SHP77 treated with DMSO at 0.1 percent for 48 hours (cell line): Measurements from ENCODE around the gene AGAP1.

Experiments used
- DNase-seq: peaks from one replicate; lab custom pipeline; 2025; lab: John Stamatoyannopoulos, UW

AGAP1 gene

DNA sequence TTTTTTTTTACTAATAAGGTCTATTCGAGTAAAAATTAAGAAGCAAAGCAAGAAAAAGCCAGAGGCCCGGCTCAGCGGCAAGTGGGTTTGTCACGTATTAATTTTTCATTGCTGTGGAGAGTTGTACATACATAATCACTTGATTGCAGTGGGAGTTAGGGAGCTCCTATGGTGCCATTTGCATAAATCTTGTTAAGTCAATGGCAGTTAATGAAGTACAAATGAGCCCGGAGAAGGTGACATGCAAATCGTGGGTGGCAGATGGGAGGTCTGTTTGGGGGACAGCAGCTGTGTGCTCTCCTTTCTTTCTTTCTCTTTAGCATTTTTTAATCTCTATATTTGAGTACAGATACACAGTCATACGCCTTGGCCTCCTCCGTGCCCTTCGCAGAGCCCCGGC is 317.0 kb downstream of the AGAP1 start:
- DNase-seq: no peak

DNA sequence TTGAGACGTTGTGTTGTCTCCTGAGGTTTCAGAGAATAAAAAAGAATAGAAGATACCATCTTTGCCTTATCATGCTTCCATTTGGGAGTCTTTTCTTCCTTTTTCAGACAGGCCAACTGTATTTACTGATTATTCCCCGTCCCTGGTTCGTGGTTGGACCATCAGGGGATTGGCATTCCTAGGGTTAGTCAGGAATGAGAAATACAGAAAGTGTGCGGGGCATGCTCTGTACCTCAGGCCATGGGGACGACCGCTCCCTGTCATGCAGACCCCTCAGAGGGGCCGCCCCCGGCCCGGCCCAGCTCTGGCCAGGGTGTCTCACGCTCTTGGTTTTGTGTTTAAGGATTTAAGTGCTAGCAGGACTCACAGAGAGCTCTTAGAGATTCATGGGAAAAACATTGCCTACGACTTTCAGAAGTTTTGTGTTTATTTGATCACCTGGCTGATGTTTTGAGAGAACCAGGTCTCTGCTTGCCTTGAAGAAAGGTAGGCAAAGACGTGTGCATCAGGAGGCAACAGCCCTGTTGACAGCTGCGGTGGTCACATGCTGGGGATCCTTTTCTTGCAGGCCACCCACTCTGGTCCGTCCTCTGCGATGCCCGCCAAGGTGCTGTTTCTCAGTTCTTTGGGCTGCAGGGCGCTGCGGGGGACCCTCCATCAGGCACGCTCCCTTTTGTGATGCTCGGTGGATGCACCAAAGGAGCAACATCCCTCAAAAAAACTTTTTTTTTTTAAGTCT is 317.8 kb downstream of the AGAP1 start:
- no peak for DNase-seq

DNA sequence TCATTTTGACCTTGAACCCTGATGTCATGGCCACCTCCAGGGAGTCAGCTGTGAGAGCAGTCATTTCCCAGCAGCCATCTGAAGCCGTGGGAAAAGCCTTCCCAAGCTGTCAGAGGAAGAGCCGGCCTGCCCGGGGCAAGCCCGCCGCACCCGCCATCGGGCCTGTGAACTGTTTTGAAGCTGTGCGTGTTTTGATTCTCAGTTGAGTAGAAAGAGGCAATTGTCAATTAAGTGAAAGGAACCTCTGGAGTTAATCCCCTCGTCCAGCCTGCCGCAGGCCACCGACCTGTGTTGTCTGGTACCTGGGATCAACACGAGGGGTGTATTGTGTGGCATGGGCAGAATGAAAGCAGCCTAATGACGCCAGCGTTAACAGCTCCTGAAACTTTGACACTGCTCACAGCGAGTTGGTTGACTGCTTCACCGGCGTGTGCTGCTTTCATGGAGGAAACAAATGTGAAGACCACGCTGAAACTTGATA is 318.4 kb downstream of the AGAP1 start:
- DNase-seq: no peak

DNA sequence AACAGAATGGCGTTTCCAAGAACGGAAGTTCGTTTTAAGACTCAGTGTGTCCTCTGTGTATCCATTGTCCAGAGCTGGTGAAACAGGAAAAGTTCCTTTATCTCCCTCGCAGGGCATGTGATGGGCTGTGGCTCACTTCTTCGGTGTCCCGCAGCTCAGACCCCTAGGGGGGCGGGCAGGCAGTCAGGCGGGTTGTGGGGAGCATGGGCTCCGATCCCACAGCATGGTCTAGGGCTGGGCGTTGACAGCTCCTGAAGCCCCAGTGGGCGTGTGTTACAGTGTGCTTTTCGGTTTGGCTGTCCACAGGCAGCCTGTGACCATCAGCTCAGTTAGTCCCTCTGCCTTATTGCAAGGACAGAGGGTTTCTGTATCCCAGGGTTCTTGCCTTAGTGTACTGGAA is 319.6 kb downstream of the AGAP1 start:
- no peak for DNase-seq

DNA sequence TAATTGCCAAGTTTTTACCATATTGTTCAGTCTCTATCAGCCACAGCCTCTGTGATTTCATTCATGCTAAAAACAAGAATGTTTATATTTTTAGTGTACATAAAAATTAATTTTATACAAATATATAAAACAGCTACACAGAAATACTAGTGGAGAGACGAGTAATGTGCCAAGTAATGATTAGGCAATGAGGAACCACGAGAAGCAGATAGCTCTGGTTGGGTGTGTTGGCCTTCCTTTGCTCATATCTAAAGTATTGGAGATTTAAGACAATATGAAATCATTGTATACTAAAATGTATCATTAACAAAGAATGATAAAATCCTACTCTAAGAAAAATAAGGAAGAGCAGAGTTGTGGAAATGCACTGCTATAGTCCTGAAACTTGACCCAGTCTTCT is 326.7 kb downstream of the AGAP1 start:
- DNase-seq: no peak

DNA sequence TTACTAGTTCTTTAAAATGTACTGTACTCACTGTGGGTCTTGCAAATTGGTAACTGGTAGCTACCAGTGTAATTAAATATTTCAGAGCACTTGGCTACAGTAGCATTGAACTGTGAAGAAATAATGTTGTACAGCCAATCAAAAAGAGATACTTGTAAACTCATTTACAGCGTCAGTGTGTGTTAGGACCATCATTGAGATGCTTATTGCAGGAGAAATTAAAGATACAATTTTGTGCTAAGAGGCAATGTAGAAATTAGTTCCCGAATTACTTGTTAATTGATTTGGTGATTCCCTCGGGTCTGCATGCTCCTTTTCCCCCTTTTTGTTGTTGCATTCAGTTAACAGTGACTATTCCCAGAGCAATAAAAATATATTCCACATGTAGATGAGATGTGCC is 330.5 kb downstream of the AGAP1 start:
- DNase-seq: no peak

DNA sequence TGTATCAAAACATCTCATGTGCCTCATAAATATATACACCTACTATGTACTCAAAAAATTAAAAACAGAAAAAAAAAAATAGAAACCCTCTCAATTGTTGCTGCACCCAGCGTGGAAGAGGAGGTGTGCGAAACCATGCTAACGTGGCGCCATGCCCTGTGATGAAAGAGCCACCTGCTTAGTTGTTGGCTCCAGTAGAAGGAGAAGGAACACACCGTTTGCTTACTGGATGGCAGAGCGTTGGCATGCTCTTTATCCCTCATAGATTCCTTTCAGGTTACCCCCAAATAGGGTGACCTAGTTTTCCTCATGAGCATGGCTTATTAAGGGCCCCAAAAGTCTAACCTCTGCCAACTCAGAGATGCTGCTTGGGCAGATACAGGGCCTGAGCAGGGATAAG is 332.1 kb downstream of the AGAP1 start:
- DNase-seq: no peak

DNA sequence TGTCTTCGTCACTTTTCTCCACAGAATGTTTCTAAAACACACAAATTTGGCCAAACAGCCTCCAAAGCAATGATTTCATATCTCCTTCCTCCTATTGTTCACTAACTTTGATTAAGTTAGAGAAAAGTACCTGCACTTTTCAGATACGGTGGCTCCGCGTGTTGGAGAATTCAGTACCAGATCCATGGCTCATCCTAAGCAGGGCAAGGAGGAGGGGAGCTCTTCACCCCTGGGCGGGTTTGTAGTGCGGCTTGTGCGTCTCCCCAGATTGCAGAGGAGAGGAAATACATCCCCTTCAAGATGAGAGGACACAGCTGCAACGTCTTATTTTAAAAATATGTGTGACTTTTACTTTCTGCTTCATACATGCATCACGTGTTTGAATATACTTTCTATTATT is 333.0 kb downstream of the AGAP1 start:
- no peak for DNase-seq

DNA sequence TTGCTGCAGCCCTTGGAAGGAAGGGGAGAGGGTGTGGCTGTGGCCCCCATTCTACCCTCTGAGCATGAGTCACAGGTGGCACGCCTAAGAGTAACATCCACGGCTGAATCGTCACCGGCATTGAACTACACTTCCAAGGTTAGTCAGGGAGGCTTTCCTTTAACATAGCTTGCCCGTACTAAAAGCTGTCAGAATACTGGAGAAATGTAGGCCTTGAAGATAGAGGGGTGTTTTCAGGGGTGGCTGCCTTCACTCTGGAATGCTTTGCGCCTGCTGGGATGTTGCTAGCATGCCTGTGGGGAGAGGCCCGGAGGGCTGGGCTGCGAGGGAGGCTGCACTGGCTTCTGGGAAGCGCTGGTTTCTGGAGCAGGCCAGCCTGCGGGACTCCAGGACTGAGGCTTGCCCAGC is 333.7 kb downstream of the AGAP1 start:
- no peak for DNase-seq

DNA sequence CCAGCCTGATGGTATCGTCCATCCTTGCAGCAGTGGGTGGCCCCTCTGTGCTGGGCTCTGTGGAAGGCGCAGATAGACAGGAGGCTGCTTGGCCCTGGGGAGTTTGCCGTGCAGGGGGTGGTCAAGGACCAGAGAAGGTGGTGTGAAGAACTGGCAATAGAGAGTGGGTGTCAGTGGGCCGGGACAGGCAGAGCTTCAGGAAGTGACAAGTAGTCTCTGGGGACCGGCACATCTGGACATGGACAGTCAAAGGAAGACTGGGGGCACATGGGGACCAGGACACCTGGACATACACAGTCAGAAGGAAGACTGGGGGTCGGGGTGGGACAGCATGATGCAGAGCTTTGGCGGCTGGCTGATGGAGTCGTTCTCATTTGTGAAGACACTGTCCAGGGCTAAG is 335.9 kb downstream of the AGAP1 start:
- no peak for DNase-seq

DNA sequence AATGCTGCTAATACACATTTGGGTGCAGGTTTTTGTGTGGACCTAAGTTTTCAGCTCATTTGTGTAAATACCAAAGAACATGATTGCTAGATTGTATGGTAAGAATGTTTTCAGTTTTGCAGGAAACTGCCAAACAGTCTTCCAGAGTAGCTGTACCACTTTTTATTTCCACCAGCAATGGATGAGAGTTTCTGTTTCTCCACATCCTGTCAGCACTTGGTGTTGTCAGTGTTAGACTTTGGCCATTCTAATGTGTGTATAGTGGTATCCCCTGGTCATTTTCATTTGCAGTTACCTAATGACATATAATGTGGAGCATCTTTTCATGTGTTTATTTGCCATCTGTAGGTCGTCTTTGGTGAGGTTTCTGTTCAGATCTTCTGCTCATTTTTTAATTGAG is 337.9 kb downstream of the AGAP1 start:
- no peak for DNase-seq

DNA sequence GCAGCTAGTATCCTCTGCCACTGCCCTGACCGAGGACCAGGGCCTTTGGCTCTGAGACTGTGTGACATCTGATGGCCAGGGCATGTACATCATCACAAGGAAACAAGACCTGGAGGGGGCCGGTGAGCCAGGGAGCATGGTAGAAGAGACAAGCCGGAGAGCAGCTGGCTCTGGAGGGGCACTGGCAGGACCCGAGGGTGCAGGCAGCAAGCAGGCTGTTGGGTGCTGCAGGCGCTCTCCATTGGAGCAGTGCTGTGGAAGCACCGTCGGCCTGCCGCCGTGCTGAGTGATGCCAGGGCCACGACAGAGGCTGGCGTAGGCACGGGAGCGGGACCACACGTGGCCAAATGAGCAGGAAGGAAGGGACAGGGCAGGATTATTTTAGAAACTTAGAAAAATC is 339.1 kb downstream of the AGAP1 start:
- DNase-seq: no peak

DNA sequence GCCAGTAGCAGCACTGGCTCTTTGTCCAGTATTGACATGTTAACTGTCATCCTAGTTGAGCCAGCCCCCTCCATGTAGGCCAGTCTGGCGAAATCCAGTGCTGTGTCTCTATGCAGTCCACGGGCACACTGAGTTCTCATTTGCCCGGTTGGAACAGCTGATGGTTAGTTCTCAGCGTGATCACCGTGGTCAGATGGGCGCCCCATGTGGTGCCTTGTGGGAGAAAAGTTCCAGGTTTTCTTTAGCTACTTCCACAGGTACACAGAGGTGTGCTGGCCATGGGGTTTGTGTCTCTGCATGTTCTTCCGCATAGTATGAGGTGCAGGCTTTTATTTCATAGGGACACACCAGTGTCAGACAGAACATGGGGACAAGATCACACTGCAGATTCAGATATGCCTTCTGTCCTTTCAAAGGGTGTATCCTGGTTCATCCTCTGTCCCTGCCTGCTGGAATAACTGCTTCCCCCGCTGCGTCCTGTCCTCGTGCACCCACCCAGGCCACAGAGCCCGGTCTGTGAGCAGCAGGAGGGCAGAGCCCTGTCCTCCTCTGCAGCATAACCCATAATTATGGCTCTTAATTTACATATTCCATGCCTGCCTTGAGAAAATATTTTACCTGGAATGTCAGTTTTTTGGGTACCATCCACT is 340.3 kb downstream of the AGAP1 start:
- DNase-seq: no peak

DNA sequence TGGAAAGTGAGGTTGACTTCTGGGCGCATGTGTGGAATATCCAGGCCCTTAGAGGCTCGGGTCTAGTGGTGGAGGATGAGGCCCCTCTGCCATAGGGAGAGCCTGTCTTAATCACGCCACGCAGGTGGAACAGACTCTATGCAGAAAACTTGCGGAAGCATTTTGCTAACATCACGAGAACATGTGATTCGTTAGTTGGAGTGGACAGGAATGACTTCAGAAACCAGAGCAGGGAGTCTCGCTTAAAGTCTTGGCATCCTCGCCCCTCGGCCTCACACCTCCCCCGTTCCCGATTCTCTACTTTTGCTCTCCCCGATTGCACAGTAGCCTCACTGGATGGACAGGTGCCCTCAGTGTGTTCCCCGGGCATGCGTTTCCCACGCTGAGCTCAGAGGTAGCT is 340.9 kb downstream of the AGAP1 start:
- no peak for DNase-seq

DNA sequence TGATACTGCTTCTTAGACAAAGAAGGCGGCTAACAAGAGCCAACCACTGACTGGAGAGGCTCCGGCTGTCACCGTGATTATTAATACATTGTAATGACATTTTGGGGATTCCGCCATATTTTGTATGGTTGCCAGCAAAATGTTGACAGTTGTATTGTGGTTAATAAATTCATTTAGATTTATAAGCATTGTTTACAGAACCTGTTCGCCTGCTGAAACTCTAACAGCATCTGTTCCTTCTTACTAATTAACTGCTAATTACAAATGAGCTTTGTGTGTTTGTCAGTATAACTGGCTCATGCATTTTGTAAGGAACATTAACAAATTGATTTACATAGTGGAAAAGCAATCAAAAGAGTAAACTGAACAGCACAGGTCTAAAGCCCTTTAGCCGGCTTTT is 342.0 kb downstream of the AGAP1 start:
- no peak for DNase-seq

DNA sequence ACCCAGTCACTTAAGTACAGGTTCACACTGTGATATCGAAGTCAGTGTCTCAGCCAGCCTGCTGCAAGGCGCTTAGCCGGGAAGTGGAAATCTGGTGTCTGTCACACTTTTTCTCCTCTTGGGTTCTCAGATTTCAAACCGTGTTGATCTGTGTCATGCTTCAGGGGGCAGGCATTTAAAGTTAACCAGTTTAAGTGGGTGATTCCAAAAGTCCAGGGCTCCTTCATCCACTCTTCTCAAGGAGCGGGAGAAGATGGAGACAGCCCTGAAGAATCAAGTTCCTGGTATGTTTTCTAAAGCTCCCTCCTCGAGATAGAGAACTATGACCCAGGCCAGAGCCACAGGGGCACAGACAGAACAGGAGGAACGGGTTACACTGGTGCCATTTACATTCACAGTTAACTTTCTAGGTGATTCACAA is 342.7 kb downstream of the AGAP1 start:
- no peak for DNase-seq

DNA sequence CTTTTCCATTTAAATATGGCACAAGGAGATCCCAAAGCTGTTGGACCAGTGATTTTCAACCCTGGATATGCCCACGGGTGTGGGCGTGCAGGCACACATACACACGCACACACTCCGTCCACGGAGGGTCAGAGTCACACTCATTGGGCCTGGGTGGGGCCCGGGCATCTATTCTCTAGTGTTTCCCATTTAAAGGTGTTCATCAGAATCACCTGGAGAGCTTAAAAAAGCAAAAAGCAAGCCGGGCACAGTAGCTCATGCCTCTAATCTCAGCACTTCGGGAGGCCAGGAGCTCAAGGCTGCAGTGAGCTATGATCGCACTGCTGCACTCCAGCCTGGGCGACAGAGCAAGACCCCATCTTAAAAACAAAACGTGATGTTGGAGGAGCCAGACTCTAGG is 345.4 kb downstream of the AGAP1 start:
- DNase-seq: no peak

DNA sequence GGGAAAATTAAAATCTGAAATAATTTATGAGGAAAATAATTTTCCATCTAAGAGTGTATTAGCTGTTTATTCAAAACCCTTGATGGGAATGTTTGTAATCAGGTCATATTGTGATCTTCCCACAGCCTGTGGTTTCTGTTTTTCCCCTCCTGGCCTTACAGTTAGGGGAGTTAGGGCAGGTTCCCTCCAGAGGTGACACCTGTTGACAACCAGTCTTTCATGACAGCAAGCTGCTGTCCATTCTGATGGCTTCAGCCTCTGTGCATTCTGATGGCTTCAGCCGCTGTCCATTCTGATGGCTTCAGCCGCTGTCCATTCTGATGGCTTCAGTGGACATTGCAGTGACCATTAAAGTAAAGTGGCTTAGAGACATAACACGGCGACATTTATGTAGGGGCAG is 346.1 kb downstream of the AGAP1 start:
- no peak for DNase-seq

DNA sequence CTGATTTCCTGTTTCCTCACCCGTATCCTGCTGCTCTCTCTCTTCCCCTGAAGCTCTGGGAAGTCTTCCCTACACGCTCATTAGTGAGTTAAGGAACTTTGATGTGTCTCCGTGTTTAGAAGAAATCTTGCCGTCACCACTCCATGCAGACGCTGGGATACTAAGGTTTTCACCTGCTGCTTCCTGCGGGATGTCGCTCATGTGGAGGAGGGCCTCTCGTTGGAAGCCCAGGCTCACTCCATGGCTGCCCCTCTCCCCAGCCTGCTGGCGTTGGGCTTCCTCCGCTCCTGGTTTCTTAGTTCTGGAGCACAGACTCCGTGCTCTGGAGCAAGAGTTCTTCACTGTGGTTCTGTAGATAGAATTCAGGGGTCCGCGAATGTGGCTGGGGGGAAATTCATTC is 348.0 kb downstream of the AGAP1 start:
- no peak for DNase-seq

DNA sequence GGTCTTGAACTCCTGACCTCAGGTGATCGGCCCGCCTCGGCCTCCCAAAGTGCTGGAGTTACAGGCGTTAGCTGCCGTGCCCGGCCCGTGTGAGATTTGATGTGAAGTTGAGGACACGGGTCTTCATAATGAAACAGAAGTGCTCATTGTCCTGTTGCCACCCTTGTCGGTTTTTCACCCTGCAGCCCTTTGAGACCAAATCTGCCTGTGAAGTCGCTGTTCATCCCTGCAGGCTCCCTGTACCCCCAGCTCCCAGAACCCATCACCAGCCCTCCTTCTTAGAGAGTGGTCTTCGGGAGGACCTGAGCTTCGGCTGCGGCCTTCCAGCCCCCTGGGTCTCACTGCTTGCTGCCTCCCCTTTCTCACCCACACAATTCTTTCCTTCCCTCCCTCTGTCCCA is 349.1 kb downstream of the AGAP1 start:
- DNase-seq: no peak

DNA sequence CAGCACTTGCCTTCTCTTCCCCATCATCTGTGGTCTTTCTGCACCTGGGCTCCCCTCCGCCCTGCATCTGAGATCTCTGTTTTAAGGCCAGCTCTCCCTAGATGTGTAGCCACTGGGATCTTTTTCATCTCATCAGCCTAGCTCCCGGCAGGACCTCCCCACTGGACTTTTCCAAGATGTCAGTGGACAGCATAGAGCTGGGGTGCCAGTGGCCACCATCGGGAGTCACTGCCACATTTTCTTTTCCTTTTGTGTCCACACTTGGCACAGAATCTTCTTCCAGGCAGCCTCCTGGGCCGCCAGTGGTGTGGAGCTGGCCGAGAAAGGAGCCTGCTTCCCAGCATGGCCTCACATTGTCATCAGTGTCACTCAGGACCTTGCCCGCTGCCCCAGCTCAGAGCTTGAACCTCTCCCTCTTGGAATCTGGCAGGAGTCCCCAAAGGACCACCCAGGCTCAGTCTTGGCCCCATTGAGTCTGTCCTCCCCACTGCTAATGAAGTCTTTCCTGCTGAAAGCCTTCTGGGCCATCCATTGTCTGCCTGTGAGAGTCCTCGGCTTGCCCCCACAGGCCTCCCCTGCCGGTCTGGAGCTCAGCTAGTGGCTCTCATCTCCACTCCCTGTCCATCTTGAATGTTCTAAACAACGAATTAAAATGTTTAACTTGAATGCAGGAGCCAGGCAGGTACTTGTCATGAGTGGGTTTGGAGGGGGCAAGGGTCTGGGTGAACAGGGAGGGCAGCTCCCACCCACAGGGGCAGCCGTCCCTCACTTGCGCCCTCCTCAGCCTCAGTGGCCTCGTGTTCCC is 349.9 kb downstream of the AGAP1 start:
- no peak for DNase-seq

DNA sequence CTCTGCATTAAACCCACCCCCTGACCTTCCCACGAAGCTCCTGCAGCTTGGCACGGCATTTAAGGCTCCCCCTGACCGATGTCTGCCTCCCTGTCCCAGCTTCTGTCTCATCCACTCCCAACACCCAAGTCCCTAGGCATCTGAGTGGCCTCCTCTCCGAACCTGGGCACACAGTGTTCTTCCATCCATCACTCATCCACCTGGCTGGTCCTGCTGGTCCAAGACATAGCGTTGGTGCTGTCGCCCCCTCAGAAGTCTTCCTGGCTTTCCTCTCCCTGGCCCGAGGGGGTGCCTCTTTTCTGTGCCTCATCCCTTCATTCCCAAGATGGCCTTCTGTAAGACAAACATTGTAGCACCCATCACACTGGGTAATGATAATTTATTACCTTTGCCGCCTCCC is 350.7 kb downstream of the AGAP1 start:
- DNase-seq: no peak

DNA sequence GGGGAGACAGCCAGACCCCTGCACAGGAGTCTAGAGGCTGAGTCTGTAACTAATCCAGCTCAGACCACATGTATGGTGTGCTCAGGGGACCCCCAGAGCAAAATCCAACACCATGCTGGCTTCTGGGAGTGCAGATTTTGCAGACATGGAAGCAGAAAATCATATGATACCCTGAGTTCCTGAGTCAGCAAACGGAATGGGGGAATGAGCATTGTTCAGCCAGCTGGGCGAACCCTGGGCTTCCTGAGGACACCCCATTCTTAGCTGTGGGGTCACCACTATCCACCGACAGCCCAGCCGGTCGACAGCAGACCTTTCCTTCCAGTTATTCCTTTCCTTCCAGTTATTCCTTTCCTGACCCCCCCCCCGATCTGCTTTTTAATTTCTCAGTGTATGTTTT is 351.4 kb downstream of the AGAP1 start:
- DNase-seq: no peak
